ENCODE data around the gene ULK4. TPM values are rescaled to one million over a fixed set of nuclear protein-coding genes. Genes with fewer than 3 reads are reported as not detected.

ULK4 gene
- total RNA-seq, 1 experiment from 2014 or later: 6.3 TPM

DNA sequence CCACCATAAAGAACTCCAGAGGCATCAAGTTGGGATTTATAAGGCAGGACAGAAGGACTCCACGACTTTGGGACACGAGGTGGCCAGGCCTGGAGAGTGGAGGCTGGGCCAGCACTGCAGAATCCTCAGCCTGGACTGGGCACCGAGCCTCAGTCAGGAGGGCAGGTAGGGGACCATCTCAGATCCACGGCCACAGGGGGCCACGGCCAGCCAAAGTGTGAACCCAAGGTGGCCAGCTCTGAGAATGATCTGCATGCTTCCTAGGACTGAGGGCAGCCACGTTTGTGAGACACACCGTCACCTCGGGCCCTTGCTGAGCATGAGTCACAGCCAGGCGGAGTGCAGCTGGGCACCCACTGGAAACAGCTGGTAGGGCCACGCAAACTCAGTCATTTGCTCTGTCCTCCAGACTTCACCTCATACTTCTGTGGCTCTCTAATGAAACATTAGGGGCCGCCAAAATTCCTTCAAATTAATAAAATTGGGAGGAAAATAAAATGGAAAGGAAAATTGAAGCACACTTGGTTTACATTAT is 696.8 kb downstream of the ULK4 start (continued):
- TF ChIP-seq, protein P1, sequence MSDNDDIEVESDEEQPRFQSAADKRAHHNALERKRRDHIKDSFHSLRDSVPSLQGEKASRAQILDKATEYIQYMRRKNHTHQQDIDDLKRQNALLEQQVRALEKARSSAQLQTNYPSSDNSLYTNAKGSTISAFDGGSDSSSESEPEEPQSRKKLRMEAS (IDR thresholded peaks at IDR 0.05): peak; percentile 78

DNA sequence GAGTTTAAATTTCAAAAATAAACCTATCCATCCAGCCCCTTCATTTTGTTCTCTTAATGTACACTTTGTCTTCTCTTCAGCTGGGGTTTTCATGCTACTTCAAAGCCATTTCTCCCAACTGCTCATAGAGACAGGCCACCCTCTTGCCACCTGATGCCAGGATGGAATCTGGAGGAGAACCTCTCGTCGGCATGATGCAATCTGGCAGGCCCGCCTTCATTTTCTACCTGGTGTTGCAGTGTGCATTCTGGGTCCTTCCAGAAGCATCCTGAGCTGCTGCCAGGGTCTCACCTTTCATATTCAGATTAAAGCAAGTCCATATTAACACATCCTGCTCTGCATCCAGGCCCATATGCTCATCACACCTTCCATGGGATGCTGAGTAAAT is 701.8 kb downstream of the ULK4 start:
- intact Hi-C loops (cut with micrococcal nuclease): no loop called here
- ChIA-PET POLR2A (no interaction called here), RAD21 (ENCODE audit: low non-redundant PET in 1 of 2, low total read pairs in 2 of 2, uncharacterized antibody in 2 of 2, unreplicated experiment in 2 of 2) (no interaction called here)

GRCh38 chr3:41259449-41260062 is 702.3 kb downstream of the ULK4 start:
- intact Hi-C loops (cut with micrococcal nuclease): no loop called here
- Histone ChIP-seq H3K4me1 (ENCODE audit: control insufficient read depth in 1 of 2, insufficient read depth in 2 of 2, low read length in 2 of 2) (peaks cover 0 to 1% of the 10 kb centered on the region in 2 experiments; a peak in 2 of 4 replicates), H3K9me2 (ENCODE audit: insufficient read depth) (no peaks in the 10 kb centered on the region), H2AFZ (ENCODE audit: low read depth, low read length, poor library complexity, severe bottlenecking) (no peak overlapping the region), H3K9ac (ENCODE audit: low read length) (no peak overlapping the region), H3K9me3 (ENCODE audit: control insufficient read depth in 1 of 2, insufficient read depth in 1 of 2, low read depth in 1 of 2, low read length in 2 of 2) (no peaks in the 10 kb centered on the region), H3K27ac (ENCODE audit: low read depth, low read length) (no peak overlapping the region), H3K79me2 (ENCODE audit: insufficient read depth, low read length) (no peaks in the 10 kb centered on the region), H4K20me1 (ENCODE audit: insufficient read depth) (no peaks in the 10 kb centered on the region), H3K4me3 (replicated peaks in 1 of 2; ENCODE audit: low read depth in 1 of 2, low read length in 2 of 2) (no peak overlapping the region), H3K36me3 (ENCODE audit: control insufficient read depth in 1 of 2, insufficient read depth in 2 of 2, low read length in 2 of 2) (no peaks in the 10 kb centered on the region), H3K27me3 (ENCODE audit: insufficient read depth, low read length) (no peaks in the 10 kb centered on the region), H3K4me2 (ENCODE audit: low read length) (no peak overlapping the region)
- BruUV-seq (replicated peaks): no TSS peak
- no peak for DNase-seq (ENCODE audit: low read depth, low spot score)
- CTCF ChIA-PET: no interaction called here
- POLR2A ChIA-PET: no interaction called here
- RAD21 ChIA-PET (ENCODE audit: low non-redundant PET in 1 of 2, low total read pairs in 2 of 2, uncharacterized antibody in 2 of 2, unreplicated experiment in 2 of 2): no interaction called here
- no peak for ATAC-seq
- TF ChIP-seq ATF3 (IDR thresholded peaks at IDR 0.05): no peak
- no peak for TF ChIP-seq YY1 (IDR thresholded peaks at IDR 0.05; ENCODE audit: extremely low read depth, insufficient replicate concordance, low read depth, low read length)
- TF ChIP-seq SP1 (IDR thresholded peaks at IDR 0.05; ENCODE audit: low read depth): no peak
- no peak for TF ChIP-seq EGR1 (IDR thresholded peaks at IDR 0.05; ENCODE audit: low read depth)
- TF ChIP-seq POLR2AphosphoS5 (IDR thresholded peaks at IDR 0.05; ENCODE audit: low read depth, low read length): no peak
- TF ChIP-seq ELF1 (IDR thresholded peaks at IDR 0.05; ENCODE audit: borderline replicate concordance, low read depth): no peak
- no peak for TF ChIP-seq SRF (IDR thresholded peaks at IDR 0.05; ENCODE audit: low read depth)
- no peak for TF ChIP-seq EZH2 (IDR thresholded peaks at IDR 0.05)
- no peak for TF ChIP-seq POLR2A (IDR thresholded peaks at IDR 0.05; ENCODE audit: borderline replicate concordance, extremely low read depth, insufficient read depth, insufficient read length)

More for the DNA sequence above, 701.8 kb downstream of the ULK4 start:
- BruUV-seq (replicated peaks): no TSS peak
- Histone ChIP-seq H3K36me3 (ENCODE audit: control insufficient read depth in 1 of 2, insufficient read depth in 2 of 2, low read length in 2 of 2) (no peaks in the 10 kb centered on the region), H3K27me3 (ENCODE audit: insufficient read depth, low read length) (no peaks in the 10 kb centered on the region), H4K20me1 (ENCODE audit: insufficient read depth) (no peaks in the 10 kb centered on the region), H2AFZ (ENCODE audit: low read depth, low read length, poor library complexity, severe bottlenecking) (no peak overlapping the region), H3K4me1 (ENCODE audit: control insufficient read depth in 1 of 2, insufficient read depth in 2 of 2, low read length in 2 of 2) (peaks cover 4 to 6% of the 10 kb centered on the region in 2 experiments), H3K9ac (ENCODE audit: low read length) (no peak overlapping the region), H3K79me2 (ENCODE audit: insufficient read depth, low read length) (no peaks in the 10 kb centered on the region), H3K27ac (ENCODE audit: low read depth, low read length) (no peak overlapping the region), H3K4me3 (replicated peaks in 1 of 2; ENCODE audit: low read depth in 1 of 2, low read length in 2 of 2) (no peak overlapping the region), H3K4me2 (ENCODE audit: low read length) (no peak overlapping the region), H3K9me2 (ENCODE audit: insufficient read depth) (no peaks in the 10 kb centered on the region), H3K9me3 (ENCODE audit: control insufficient read depth in 1 of 2, insufficient read depth in 1 of 2, low read depth in 1 of 2, low read length in 2 of 2) (no peaks in the 10 kb centered on the region)
- DNase-seq (ENCODE audit: low read depth, low spot score) (no peak), ATAC-seq (no peak)
- CTCF ChIA-PET: no interaction called here
- TF ChIP-seq, protein P1 (IDR thresholded peaks at IDR 0.05): no peak
